Right lobe of liver (tissue), 6 donors: ENCODE measurements around the gene TAB3. TPM values are rescaled to one million over a fixed set of nuclear protein-coding genes. Genes with fewer than 3 reads are reported as not detected.

Source experiments
- ATAC-seq, 4 donors: fragments of 200-7000 bp; cut with Tn5 transposase; one replicate each; pipeline ENCODE4 v1.9.1; 2020; ENCODE audit warnings: mild to moderate bottlenecking in 4 of 4, moderate library complexity in 4 of 4
- DNase-seq, 3 donors: peaks; one replicate each; pipeline ENCODE4 v3.0.0-alpha.2; 2020
- H3K27ac ChIP-seq, 3 donors: fragments of 200-600 bp; one replicate each; pipeline ENCODE4 v1.8.0; 2022
- H3K27me3 ChIP-seq, 2 donors: fragments of 200-600 bp; one replicate each; pipeline ENCODE4 v1.8.0; 2022
- H3K36me3 ChIP-seq, 4 donors: fragments of 200-600 bp; sonication (generic) in 1 of 4; one replicate each; pipeline versions ENCODE4 v1.5.1 to v1.8.0; 2017 to 2022; ENCODE audit warnings: control low read depth in 1 of 4
- H3K4me1 ChIP-seq, 4 donors: fragments of 200-600 bp; sonication (generic) in 1 of 4; one replicate each; pipeline versions ENCODE4 v1.5.1 to v1.8.0; 2017 to 2022; ENCODE audit warnings: control low read depth in 1 of 4
- H3K4me3 ChIP-seq, 3 donors: fragments of 200-600 bp; one replicate each; pipeline ENCODE4 v1.8.0; 2022
- H3K9me3 ChIP-seq, 4 donors: fragments of 200-600 bp; sonication (generic) in 1 of 4; one replicate each; pipeline versions ENCODE4 v1.5.1 to v1.8.0; 2017 to 2022; ENCODE audit warnings: control low read depth in 1 of 4
- POLR2A ChIP-seq: fragments of 450-650 bp; IDR thresholded peaks from one replicate; pipeline ENCODE4 v1.6.1; 2017; ENCODE audit warnings: antibody characterized with exemption, mild to moderate bottlenecking
- WGBS: methylation state at CpG from one replicate; pipeline ENCODE4 v1.1.6; 2018; ENCODE audit warnings: low coverage, low lambda C conversion rate; ENCODE audit not compliant: insufficient coverage; ENCODE audit errors: missing lambda C conversion rate; 5-methylcytosine and 5-hydroxymethylcytosine counted together
- intact Hi-C, 2 donors: fragments of 100-400 bp; cut with DNase I; formaldehyde crosslinking; loops; one replicate each; pipeline versions ENCODE4 v1.11.2 to v1.14.1; 2022
- total RNA-seq, 6 experiments: library from RNA; depleted of rRNA in 2 of 6; stranded (reverse); fragments of >200 nt in 2 of 6; fragmentation: NEBNext Ultra II Directional in 3 of 6; extraction: Animal tissue kit (Norgen Biotek cat#: 25700) in 3 of 6; gene quantifications; one replicate each; pipeline versions ENCODE4 v1.1.0 to v1.2.4, GENCODE V29; 2016 to 2023
- TF ChIP-seq, protein P1 (sequence below), 4 donors: fragments of 200-600 bp in 3 of 4; fragments of 450-650 bp in 1 of 4; IDR thresholded peaks; one replicate each; pipeline versions ENCODE4 v1.5.1 to v1.8.0; 2016 to 2022; ENCODE audit warnings: antibody characterized with exemption in 4 of 4, mild to moderate bottlenecking in 2 of 4
- donor health status: DM: no; HTN: yes; CAD: no.
- donor health status: DM: no; HTN: no; CAD: no.
- donor health status: DM: no; HTN: no; CAD: no.
- donor health status: DM: no; HTN: yes; CAD: no.
- donor health status: DM: no; HTN: yes; CAD: no.

TAB3 gene
- total RNA-seq, 6 experiments from 2014 or later: 17.1 to 38.6 (median 23.6) TPM

DNA sequence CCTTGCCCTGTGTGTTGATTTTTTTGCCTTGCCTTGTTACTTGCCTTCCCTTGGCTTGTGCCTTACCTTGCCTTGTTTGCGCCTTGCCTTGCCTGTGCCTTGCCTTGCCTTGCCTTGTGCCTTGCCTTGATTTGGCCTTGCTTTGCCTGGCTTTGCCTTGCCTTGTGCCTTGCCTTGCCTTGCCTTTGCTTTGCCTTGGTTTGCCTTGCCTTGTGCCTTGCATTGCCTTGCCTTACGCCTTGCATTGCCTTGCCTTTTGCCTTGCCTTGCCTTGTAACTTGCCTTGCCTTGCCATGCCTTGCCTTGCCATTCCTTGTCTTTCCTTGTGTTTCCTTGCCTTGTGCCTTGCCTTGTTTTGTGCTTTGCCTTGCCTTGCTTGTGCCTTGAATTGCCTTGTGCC lies 94.6 kb downstream of the TAB3 start:
- no peak for DNase-seq
- H3K9me3 ChIP-seq: no peaks in the 10 kb centered on the region
- no peak for ATAC-seq
- no peaks in the 10 kb centered on the region for H3K27me3 ChIP-seq
- intact Hi-C loops: no loop called here
- H3K27ac ChIP-seq: no peak overlapping the region
- no peaks in the 10 kb centered on the region for H3K4me1 ChIP-seq
- H3K36me3 ChIP-seq: no peaks in the 10 kb centered on the region
- 61% methylated on average over 2 of the region's 2 CpGs for WGBS
- H3K4me3 ChIP-seq: no peak overlapping the region
- TF ChIP-seq POLR2A: no peak
- TF ChIP-seq, protein P1, sequence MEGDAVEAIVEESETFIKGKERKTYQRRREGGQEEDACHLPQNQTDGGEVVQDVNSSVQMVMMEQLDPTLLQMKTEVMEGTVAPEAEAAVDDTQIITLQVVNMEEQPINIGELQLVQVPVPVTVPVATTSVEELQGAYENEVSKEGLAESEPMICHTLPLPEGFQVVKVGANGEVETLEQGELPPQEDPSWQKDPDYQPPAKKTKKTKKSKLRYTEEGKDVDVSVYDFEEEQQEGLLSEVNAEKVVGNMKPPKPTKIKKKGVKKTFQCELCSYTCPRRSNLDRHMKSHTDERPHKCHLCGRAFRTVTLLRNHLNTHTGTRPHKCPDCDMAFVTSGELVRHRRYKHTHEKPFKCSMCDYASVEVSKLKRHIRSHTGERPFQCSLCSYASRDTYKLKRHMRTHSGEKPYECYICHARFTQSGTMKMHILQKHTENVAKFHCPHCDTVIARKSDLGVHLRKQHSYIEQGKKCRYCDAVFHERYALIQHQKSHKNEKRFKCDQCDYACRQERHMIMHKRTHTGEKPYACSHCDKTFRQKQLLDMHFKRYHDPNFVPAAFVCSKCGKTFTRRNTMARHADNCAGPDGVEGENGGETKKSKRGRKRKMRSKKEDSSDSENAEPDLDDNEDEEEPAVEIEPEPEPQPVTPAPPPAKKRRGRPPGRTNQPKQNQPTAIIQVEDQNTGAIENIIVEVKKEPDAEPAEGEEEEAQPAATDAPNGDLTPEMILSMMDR (IDR thresholded peaks at IDR 0.05): no peak

DNA sequence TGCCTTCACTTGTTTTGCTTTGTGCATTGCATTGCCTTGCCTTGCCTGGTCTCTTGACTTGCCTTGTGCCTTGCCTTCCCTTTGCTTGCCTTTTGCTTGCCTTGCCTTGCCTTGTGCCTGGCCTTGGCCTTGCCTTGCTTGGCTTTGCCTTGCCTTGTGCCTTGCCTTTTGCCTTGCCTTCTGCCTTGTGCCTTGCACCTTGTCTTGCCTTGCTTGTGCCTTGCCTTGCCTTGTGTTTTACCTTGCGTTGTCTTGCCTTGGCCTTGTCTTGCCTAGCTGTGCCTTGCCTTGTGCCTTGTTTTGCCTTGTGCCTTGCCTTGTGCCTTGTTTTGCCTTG lies 95.3 kb downstream of the TAB3 start:
- H3K36me3 ChIP-seq: no peaks in the 10 kb centered on the region
- no peak overlapping the region for H3K27ac ChIP-seq
- ATAC-seq (no peak), DNase-seq (no peak)
- H3K4me3 ChIP-seq: no peak overlapping the region
- no peak for TF ChIP-seq POLR2A
- TF ChIP-seq, protein P1 (IDR thresholded peaks at IDR 0.05): no peak
- no peaks in the 10 kb centered on the region for H3K9me3 ChIP-seq
- H3K4me1 ChIP-seq: no peaks in the 10 kb centered on the region
- intact Hi-C loops: no loop called here
- no peaks in the 10 kb centered on the region for H3K27me3 ChIP-seq
- 100% methylated on average over 1 of the region's 1 CpG for WGBS

DNA sequence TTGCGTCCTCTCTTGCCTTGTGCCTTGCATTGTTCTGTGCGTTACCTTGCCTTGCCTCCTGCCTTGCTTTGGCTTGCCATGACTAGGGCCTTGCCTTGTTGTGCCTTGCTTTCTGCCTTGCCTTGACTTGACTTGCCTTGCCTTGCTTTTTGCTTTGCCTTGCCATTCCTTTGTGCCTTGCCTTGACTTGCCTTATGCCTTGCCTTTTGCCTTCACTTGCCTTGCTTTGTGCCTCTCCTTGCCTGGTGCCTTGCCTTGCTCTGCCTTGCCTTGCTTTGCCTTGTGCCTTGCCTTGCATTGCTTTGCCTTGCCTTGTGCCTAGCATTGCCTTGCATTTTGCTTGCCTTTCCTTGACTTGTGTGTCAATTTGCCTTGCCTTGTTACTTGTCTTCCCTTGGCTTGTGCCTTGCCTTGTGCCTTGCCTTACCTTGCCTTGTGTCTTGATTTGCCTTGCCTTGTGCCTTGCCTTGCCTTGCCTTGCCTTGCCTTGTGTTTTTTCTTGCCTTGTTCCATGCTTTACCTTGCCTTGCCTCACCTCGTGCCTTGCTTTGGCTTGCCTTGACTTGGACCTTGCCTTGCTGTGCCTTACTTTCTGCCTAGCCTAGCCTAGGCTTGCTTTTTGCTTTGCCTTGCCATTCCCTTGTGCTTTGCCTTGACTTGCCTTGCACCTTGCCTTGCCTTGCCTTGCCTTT lies 95.8 kb downstream of the TAB3 start:
- no peaks in the 10 kb centered on the region for H3K36me3 ChIP-seq
- H3K27me3 ChIP-seq: no peaks in the 10 kb centered on the region
- ATAC-seq (no peak), DNase-seq (no peak)
- TF ChIP-seq, protein P1 (IDR thresholded peaks at IDR 0.05): no peak
- no peak for TF ChIP-seq POLR2A
- no peaks in the 10 kb centered on the region for H3K4me1 ChIP-seq
- no peaks in the 10 kb centered on the region for H3K9me3 ChIP-seq
- 75% methylated on average over 3 of the region's 3 CpGs for WGBS
- intact Hi-C loops: no loop called here
- no peak overlapping the region for H3K27ac ChIP-seq
- H3K4me3 ChIP-seq: no peak overlapping the region

DNA sequence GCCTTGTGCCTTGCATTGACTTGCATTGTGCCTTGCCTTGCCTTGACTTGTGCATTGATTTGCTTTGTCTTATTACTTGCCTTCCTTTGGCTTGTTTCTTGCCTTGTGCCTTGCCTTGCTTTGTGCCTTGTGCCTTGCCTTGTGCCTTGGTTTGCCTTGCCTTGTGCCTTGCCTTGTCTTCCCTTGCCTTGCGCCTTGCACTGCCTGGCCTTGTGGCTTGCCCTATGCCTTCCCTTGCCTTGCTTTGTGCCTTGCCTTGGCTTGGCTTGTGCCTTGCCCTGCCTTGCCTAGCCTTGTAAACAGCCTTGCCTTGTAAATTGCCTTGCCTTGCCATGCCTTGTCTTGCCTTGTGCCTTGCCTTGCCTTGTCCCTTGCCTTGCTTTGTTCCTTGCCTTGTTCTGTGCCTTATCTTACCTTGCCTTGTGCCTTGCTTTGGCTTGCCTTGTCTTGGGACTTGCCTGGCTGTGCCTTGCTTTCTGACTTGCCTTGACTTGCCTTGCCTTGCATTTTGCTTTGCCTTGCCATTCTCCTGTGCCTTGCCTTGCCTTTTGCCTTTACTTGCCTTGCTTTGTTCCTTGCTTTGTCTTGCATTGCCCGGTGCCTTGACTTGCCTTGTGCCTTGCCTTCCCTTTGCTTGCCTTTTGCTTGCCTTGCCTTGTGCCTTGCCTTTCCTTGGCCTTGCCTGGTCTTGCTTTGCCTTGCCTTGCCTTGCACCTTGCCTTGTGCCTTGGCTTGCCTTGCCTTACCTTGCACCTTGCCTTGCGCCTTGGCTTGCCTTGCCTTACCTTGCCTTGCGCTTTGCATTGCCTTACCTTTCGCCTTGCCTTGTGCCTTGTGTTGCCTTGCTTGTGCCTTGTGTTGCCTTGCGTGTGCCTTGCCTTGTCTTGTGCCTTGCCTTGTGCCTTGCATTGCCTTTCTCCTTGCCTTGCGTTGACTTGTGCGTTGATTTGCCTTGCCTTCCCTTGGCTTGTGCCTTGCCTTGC lies 97.5 kb downstream of the TAB3 start:
- Histone ChIP-seq H3K27ac (no peak overlapping the region), H3K9me3 (no peaks in the 10 kb centered on the region), H3K27me3 (no peaks in the 10 kb centered on the region), H3K36me3 (no peaks in the 10 kb centered on the region), H3K4me3 (no peak overlapping the region), H3K4me1 (no peaks in the 10 kb centered on the region)
- intact Hi-C loops: no loop called here
- DNase-seq (no peak), ATAC-seq (no peak)
- TF ChIP-seq, protein P1 (IDR thresholded peaks at IDR 0.05): no peak
- no peak for TF ChIP-seq POLR2A
- 80% methylated on average over 8 of the region's 8 CpGs for WGBS
